Testis (tissue), 3 donors: ENCODE results near the gene UROS. TPM values are rescaled to one million over a fixed set of nuclear protein-coding genes. Genes with fewer than 3 reads are reported as not detected.

Experiments used
- DNase-seq: peaks from one replicate; pipeline ENCODE4 v3.0.0-alpha.2; 2019
- H3K27ac ChIP-seq, 2 donors: fragments of 200-600 bp; sonication (generic); one replicate each; pipeline ENCODE4 v1.5.1; 2019
- H3K27me3 ChIP-seq: fragments of 200-600 bp; sonication (generic); one replicate; pipeline ENCODE4 v1.5.1; 2019
- H3K36me3 ChIP-seq: fragments of 200-600 bp; sonication (generic); one replicate; pipeline ENCODE4 v1.5.1; 2017; ENCODE audit warnings: low read depth; ENCODE audit errors: missing control alignments
- H3K4me1 ChIP-seq: fragments of 200-600 bp; sonication (generic); one replicate; pipeline ENCODE4 v1.5.1; 2019
- H3K4me3 ChIP-seq, 2 donors: fragments of 200-600 bp; sonication (generic); one replicate each; pipeline ENCODE4 v1.5.1; 2017 to 2019
- H3K9me3 ChIP-seq: fragments of 200-600 bp; sonication (generic); one replicate; pipeline ENCODE4 v1.5.1; 2017
- POLR2A ChIP-seq: fragments of 450-650 bp; IDR thresholded peaks from one replicate; pipeline ENCODE4 v1.6.1; 2017; ENCODE audit warnings: antibody characterized with exemption, mild to moderate bottlenecking, moderate library complexity
- WGBS, 2 donors: methylation state at CpG; one replicate each; pipeline ENCODE4 v1.1.5; 2018; 5-methylcytosine and 5-hydroxymethylcytosine counted together
- intact Hi-C: fragments of 100-400 bp; cut with DNase I; formaldehyde crosslinking; loops from one replicate; pipeline ENCODE4 v1.15.1; 2023; ENCODE audit warnings: low total_unique reads
- microRNA counts, 2 donors: library from miRNA; unstranded; fragments of <30 nt; microRNA quantifications; one replicate each; lab custom pipeline; 2016
- microRNA-seq, 2 donors: library from miRNA; unstranded; fragments of <30 nt; microRNA quantifications; one replicate each; pipeline ENCODE4, GENCODE V29; 2016; ENCODE audit warnings: borderline number of aligned reads in 2 of 2, borderline replicate concordance in 1 of 2
- polyA plus RNA-seq: library from polyadenylated mRNA; stranded (reverse); fragments of 350-450 nt; fragmentation: Illumina TruSeq; extraction: RNeasy Lipid Tissue Mini Kit (QIAGEN cat#74804); gene quantifications from one replicate; pipeline ENCODE4 v1.2.3, GENCODE V29; 2014; ENCODE audit warnings: low read depth, low replicate concordance; ENCODE audit not compliant: insufficient read depth
- small RNA-seq, 2 donors: library from RNA; depleted of rRNA; stranded (forward); fragments of <200 nt; gene quantifications; one replicate each; pipeline ENCODE3, GENCODE V24; 2016
- total RNA-seq, 2 donors: library from RNA; depleted of rRNA; stranded (reverse); fragments of >200 nt; gene quantifications; one replicate each; pipeline ENCODE4 v1.2.3, GENCODE V29; 2016
- TF ChIP-seq, protein P1 (sequence below), 3 experiments: fragments of 450-650 bp in 2 of 3; fragments of 200-600 bp in 1 of 3; sonication (generic) in 1 of 3; IDR thresholded peaks; one replicate each; pipeline ENCODE4 v1.5.1; 2016 to 2019; ENCODE audit warnings: antibody characterized with exemption in 3 of 3, mild to moderate bottlenecking in 2 of 3, moderate library complexity in 1 of 3

The UROS gene
- total and polyA plus RNA-seq, 3 donors from 2014 or later = 62.5 to 70.3 (median 69.2) TPM

- Histone ChIP-seq H3K36me3 (no peaks in the 10 kb centered on the region), H3K4me3 (no peak overlapping the region), H3K27ac (no peak overlapping the region), H3K27me3 (no peaks in the 10 kb centered on the region), H3K4me1 (no peaks in the 10 kb centered on the region), H3K9me3 (no peaks in the 10 kb centered on the region)
- TF ChIP-seq, protein P1, sequence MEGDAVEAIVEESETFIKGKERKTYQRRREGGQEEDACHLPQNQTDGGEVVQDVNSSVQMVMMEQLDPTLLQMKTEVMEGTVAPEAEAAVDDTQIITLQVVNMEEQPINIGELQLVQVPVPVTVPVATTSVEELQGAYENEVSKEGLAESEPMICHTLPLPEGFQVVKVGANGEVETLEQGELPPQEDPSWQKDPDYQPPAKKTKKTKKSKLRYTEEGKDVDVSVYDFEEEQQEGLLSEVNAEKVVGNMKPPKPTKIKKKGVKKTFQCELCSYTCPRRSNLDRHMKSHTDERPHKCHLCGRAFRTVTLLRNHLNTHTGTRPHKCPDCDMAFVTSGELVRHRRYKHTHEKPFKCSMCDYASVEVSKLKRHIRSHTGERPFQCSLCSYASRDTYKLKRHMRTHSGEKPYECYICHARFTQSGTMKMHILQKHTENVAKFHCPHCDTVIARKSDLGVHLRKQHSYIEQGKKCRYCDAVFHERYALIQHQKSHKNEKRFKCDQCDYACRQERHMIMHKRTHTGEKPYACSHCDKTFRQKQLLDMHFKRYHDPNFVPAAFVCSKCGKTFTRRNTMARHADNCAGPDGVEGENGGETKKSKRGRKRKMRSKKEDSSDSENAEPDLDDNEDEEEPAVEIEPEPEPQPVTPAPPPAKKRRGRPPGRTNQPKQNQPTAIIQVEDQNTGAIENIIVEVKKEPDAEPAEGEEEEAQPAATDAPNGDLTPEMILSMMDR (IDR thresholded peaks at IDR 0.05) = no peak
- TF ChIP-seq POLR2A = no peak
- intact Hi-C loops = no loop called here
- 32 to 53% methylated on average over 2 of the region's 2 CpGs for WGBS, 2 donors
- no peak for DNase-seq
These were observed 80.6 kb downstream of the UROS start for GRCh38 chr10:125742465-125742864.

DNA sequence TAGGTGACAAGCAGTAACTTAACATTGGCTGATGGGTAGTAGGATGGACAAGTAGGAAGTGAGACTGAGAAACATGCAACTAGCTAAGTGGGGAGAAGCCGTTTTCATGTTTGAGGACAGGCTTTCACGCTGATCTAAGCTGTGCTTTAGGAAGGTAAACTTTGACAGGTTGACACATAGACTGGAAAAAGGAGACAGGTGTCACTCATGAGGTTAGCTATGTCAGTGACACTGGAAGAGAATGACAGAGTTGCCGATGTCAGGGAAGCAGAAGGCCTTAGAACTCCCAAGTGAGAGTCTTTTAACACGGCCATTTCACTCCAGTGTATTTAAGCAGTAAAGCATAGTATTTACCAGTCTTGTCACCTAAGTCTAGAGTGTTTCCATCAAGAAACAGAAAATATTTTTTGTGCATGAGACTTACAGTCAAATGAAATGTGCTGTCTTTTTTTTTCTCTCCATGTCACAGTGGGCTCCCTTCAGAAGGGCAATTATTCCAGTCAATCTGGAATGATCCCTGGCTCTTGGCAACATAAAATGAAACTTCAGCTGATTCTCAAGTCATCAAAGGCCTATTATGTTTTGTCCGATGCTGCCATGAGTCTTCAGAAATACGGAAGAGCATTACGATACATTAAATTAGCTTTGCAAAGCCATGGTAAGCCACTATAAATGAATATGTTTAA is 82.9 kb downstream of the UROS start:
- Histone ChIP-seq H3K4me3 (no peak overlapping the region), H3K36me3 (no peaks in the 10 kb centered on the region), H3K27ac (no peak overlapping the region), H3K27me3 (no peaks in the 10 kb centered on the region), H3K9me3 (no peaks in the 10 kb centered on the region), H3K4me1 (no peaks in the 10 kb centered on the region)
- no peak for TF ChIP-seq POLR2A
- TF ChIP-seq, protein P1 (IDR thresholded peaks at IDR 0.05) = no peak
- 81 to 90% methylated on average over 7 of the region's 7 CpGs for WGBS, 2 donors
- intact Hi-C loops = no loop called here
- no peak for DNase-seq

MicroRNAs within 50 kb of the gene (microRNA counts, 767-probe panel; counts per million panel counts)
- 0 to 152 counts per million in 2 donors for microRNA hsa-miR-4484 (lab: Ali Mortazavi, UCI)

Small RNA genes within 50 kb of the gene (microRNA-seq; reads per million reads assigned to microRNA genes)
- gene MIR4484 = 1.4 to 2.1 reads per million in 2 donors

Small RNA genes within 50 kb of the gene (small RNA-seq; reads per million reads assigned to genes)
- gene MIR4484 (0 reads per million in 2 donors), gene RF00017 (0 reads per million in 2 donors)

Other genes with a start within 250 kb of the UROS start
- gene TEX36, start 140.1 kb downstream of the UROS start, total RNA-seq = 10 to 100 TPM; 14.9 to 24.6 TPM
- gene TEX36, start 140.1 kb downstream of the UROS start, polyA plus RNA-seq = 41.5 TPM
- gene EDRF1, start 103.5 kb downstream of the UROS start, total RNA-seq = 10 to 100 TPM; 93.1 to 95.1 TPM
- gene EDRF1, start 103.5 kb downstream of the UROS start, polyA plus RNA-seq = 66.7 TPM
- gene MMP21, start 47.4 kb downstream of the UROS start, total RNA-seq = under 1 TPM; 0.31 to 0.43 TPM
- gene MMP21, start 47.4 kb downstream of the UROS start, polyA plus RNA-seq = not detected
- gene BCCIP, start 288 bp upstream of the UROS start, total RNA-seq = 10 to 100 TPM; 59.8 to 81.9 TPM
- 63.9 TPM for gene BCCIP, start 288 bp upstream of the UROS start, polyA plus RNA-seq
- gene DHX32, start 58.0 kb upstream of the UROS start, total RNA-seq = 10 to 100 TPM; 42.2 to 60.2 TPM
- 64.0 TPM for gene DHX32, start 58.0 kb upstream of the UROS start, polyA plus RNA-seq
- 10 to 100 TPM; 41.1 to 60.9 TPM for gene FANK1, start 73.3 kb upstream of the UROS start, total RNA-seq
- 143 TPM for gene FANK1, start 73.3 kb upstream of the UROS start, polyA plus RNA-seq